RWPE2 (cell line): ENCODE measurements around the gene CHST13.

ENCODE experiments used
- ATAC-seq: fragments of 200-7000 bp; cut with Tn5 transposase; 3 replicates; pipeline ENCODE4 v1.9.1; 2021; ENCODE audit warnings: low read depth
- DNase-seq: peaks from one replicate; pipeline ENCODE4 v3.0.0-alpha.2; 2020; ENCODE audit warnings: low spot score
- H3K27ac ChIP-seq: fragments of 450-650 bp; 2 replicates; pipeline ENCODE4 v1.5.1; 2017; ENCODE audit warnings: mild to moderate bottlenecking; ENCODE audit not compliant: poor library complexity, severe bottlenecking
- H3K27me3 ChIP-seq: fragments of 250-450 bp; sonication (Bioruptor Pico); 2 replicates; pipeline ENCODE4 v1.5.1; 2021; ENCODE audit warnings: mild to moderate bottlenecking, moderate library complexity; ENCODE audit not compliant: insufficient read depth, poor library complexity, severe bottlenecking
- H3K36me3 ChIP-seq: fragments of 250-450 bp; sonication (Bioruptor Pico); 2 replicates; pipeline ENCODE4 v1.5.1; 2020; ENCODE audit warnings: low read depth, mild to moderate bottlenecking, moderate library complexity
- H3K4me1 ChIP-seq: fragments of 250-450 bp; sonication (Bioruptor Pico); 2 replicates; pipeline ENCODE4 v1.5.1; 2021; ENCODE audit warnings: mild to moderate bottlenecking, moderate library complexity; ENCODE audit not compliant: insufficient read depth, poor library complexity, severe bottlenecking
- H3K4me3 ChIP-seq: fragments of 250-450 bp; sonication (Bioruptor Pico); 2 replicates; pipeline ENCODE4 v1.5.1; 2021; ENCODE audit warnings: mild to moderate bottlenecking, moderate library complexity; ENCODE audit not compliant: severe bottlenecking
- H3K9me3 ChIP-seq: fragments of 250-450 bp; sonication (Bioruptor Pico); 2 replicates; pipeline ENCODE4 v1.5.1; 2021; ENCODE audit warnings: mild to moderate bottlenecking, moderate library complexity; ENCODE audit not compliant: severe bottlenecking
- CTCF ChIP-seq: fragments of 450-650 bp; IDR thresholded peaks from one replicate; pipeline ENCODE4 v1.5.1; 2017; ENCODE audit warnings: mild to moderate bottlenecking, moderate library complexity; ENCODE audit not compliant: poor library complexity, severe bottlenecking

Gene CHST13

GRCh38 chr3:126537730-126538281, 13.9 kb downstream of the CHST13 start:
- Histone ChIP-seq H3K4me3 (no peak overlapping the region), H3K36me3 (no peaks in the 10 kb centered on the region), H3K4me1 (peaks cover 7% of the 10 kb centered on the region), H3K27ac (no peak overlapping the region), H3K27me3 (peaks cover 27% of the 10 kb centered on the region), H3K9me3 (no peaks in the 10 kb centered on the region)
- ATAC-seq (no peak), DNase-seq (peak; percentile 34)
- TF ChIP-seq CTCF = no peak

- DNase-seq (peak; percentile 37), ATAC-seq (no peak)
- no peak for TF ChIP-seq CTCF
- Histone ChIP-seq H3K36me3 (no peaks in the 10 kb centered on the region), H3K27me3 (peaks cover 22% of the 10 kb centered on the region), H3K4me1 (peaks cover 7% of the 10 kb centered on the region), H3K27ac (no peak overlapping the region), H3K4me3 (no peak overlapping the region), H3K9me3 (no peaks in the 10 kb centered on the region)
These were observed 14.4 kb downstream of the CHST13 start for GRCh38 chr3:126538316-126538715.

GRCh38 chr3:126538966-126539365, 15.0 kb downstream of the CHST13 start:
- peaks cover 17% of the 10 kb centered on the region for H3K27me3 ChIP-seq
- ATAC-seq (no peak), DNase-seq (no peak)
- no peaks in the 10 kb centered on the region for H3K9me3 ChIP-seq
- H3K27ac ChIP-seq = no peak overlapping the region
- H3K36me3 ChIP-seq = no peaks in the 10 kb centered on the region
- no peak overlapping the region for H3K4me3 ChIP-seq
- no peak for TF ChIP-seq CTCF
- H3K4me1 ChIP-seq = peaks cover 7% of the 10 kb centered on the region

- H3K4me1 ChIP-seq = peaks cover 7% of the 10 kb centered on the region
- TF ChIP-seq CTCF = no peak
- no peak overlapping the region for H3K27ac ChIP-seq
- no peak overlapping the region for H3K4me3 ChIP-seq
- DNase-seq (peak; percentile 28), ATAC-seq (no peak)
- H3K9me3 ChIP-seq = no peaks in the 10 kb centered on the region
- H3K36me3 ChIP-seq = no peaks in the 10 kb centered on the region
- peaks cover 15% of the 10 kb centered on the region for H3K27me3 ChIP-seq
These were observed 15.7 kb downstream of the CHST13 start for GRCh38 chr3:126539558-126540250.

GRCh38 chr3:126540342-126540849, 16.4 kb downstream of the CHST13 start:
- H3K27me3 ChIP-seq = peaks cover 15% of the 10 kb centered on the region
- no peaks in the 10 kb centered on the region for H3K36me3 ChIP-seq
- peaks cover 7% of the 10 kb centered on the region for H3K4me1 ChIP-seq
- H3K4me3 ChIP-seq = no peak overlapping the region
- no peaks in the 10 kb centered on the region for H3K9me3 ChIP-seq
- no peak overlapping the region for H3K27ac ChIP-seq
- DNase-seq = peak; percentile 73
- ATAC-seq = peak; percentile 91
- TF ChIP-seq CTCF = no peak
